ENCODE measurements around the gene SNX33. TPM values are rescaled to one million over a fixed set of nuclear protein-coding genes. Genes with fewer than 3 reads are reported as not detected.

The SNX33 gene
- total and polyA plus RNA-seq, 2 of the 13 experiments (the other 11 are each of a cell fraction or from before 2014, with no cell fraction given): 11.0 to 11.6 TPM

DNA sequence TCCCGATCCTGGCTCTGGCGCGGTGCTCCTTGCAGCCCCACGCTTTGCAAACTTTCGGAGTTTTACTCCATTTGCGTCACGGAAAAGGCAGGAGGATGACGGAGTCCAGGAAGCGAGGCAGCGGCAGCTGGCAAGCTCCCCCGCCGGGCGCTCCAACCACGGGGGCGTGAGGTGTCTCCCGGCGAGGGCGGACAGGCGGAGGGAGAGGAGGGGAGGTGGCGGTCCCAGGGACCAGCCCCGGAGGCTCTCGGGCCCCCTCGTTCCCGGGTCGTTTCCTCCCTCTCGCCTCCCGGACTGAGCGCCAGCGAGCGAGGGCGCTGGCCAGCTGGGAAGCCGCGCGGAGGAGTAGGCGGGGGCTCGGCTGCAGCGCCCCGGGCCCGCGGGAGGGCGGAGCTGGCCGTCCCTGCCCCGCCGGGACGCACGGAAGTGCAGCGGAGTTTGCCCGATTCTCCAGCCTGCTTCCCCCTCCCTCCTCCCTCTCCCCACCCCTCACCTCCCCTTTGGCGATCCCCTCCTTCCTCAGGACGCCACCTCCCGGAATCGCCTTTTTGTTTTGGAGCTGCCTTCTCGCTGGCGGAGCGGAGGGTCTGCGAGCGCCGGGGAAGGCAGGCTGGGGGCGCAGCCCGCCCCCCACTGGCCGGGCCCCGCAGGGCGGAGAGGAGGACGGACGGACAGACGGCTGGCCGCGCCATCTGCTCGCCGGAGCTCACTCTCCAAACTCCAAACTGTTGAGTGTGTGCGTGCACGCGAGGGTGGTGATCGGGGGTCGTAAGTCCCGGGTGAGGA, at the start of gene SNX33 (continued):
- TF ChIP-seq, protein P1, sequence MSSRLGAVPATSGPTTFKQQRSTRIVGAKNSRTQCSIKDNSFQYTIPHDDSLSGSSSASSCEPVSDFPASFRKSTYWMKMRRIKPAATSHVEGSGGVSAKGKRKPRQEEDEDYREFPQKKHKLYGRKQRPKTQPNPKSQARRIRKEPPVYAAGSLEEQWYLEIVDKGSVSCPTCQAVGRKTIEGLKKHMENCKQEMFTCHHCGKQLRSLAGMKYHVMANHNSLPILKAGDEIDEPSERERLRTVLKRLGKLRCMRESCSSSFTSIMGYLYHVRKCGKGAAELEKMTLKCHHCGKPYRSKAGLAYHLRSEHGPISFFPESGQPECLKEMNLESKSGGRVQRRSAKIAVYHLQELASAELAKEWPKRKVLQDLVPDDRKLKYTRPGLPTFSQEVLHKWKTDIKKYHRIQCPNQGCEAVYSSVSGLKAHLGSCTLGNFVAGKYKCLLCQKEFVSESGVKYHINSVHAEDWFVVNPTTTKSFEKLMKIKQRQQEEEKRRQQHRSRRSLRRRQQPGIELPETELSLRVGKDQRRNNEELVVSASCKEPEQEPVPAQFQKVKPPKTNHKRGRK (CRISPR knock-in tag; IDR thresholded peaks at IDR 0.05): no peak
- TF ChIP-seq IRF1 (CRISPR knock-in tag; IDR thresholded peaks at IDR 0.05; ENCODE audit: low read depth) (no peak), ZBTB1 (CRISPR knock-in tag; IDR thresholded peaks at IDR 0.05; ENCODE audit: borderline replicate concordance) (no peak), ZNF138 (CRISPR knock-in tag; IDR thresholded peaks at IDR 0.05; ENCODE audit: low read depth) (no peak), ZFP90 (CRISPR knock-in tag; IDR thresholded peaks at IDR 0.05; ENCODE audit: borderline replicate concordance) (no peak; the same call in 1 of the 2 replicates), ZNF33B (CRISPR knock-in tag; IDR thresholded peaks at IDR 0.05) (no peak), ZNF484 (CRISPR knock-in tag; IDR thresholded peaks at IDR 0.05; ENCODE audit: borderline replicate concordance, low read depth) (no peak), ZNF234 (CRISPR knock-in tag; conservative IDR thresholded peaks at IDR 0.05) (no peak), ZNF382 (CRISPR knock-in tag; IDR thresholded peaks at IDR 0.05; ENCODE audit: borderline replicate concordance) (no peak), ZNF704 (CRISPR knock-in tag; IDR thresholded peaks at IDR 0.05; ENCODE audit: borderline replicate concordance) (no peak), ZNF441 (CRISPR knock-in tag; IDR thresholded peaks at IDR 0.05; ENCODE audit: borderline replicate concordance) (peak; percentile 99), ZEB1 (IDR thresholded peaks at IDR 0.05; ENCODE audit: insufficient replicate concordance, low read depth) (no peak), RNF2 (conservative IDR thresholded peaks at IDR 0.05; ENCODE audit: low read depth) (no peak), ZNF143 (CRISPR knock-in tag; IDR thresholded peaks at IDR 0.05) (peak; percentile 45; the same call in 1 of the 2 replicates), ZNF354B (CRISPR knock-in tag; IDR thresholded peaks at IDR 0.05) (no peak), SALL1 (CRISPR knock-in tag; IDR thresholded peaks at IDR 0.05) (no peak; the same call in none of the 2 replicates)
- TF ChIP-seq, protein P2, sequence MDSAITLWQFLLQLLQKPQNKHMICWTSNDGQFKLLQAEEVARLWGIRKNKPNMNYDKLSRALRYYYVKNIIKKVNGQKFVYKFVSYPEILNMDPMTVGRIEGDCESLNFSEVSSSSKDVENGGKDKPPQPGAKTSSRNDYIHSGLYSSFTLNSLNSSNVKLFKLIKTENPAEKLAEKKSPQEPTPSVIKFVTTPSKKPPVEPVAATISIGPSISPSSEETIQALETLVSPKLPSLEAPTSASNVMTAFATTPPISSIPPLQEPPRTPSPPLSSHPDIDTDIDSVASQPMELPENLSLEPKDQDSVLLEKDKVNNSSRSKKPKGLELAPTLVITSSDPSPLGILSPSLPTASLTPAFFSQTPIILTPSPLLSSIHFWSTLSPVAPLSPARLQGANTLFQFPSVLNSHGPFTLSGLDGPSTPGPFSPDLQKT (CRISPR knock-in tag; IDR thresholded peaks at IDR 0.05; ENCODE audit: borderline replicate concordance): no peak
- TF ChIP-seq, protein P3, sequence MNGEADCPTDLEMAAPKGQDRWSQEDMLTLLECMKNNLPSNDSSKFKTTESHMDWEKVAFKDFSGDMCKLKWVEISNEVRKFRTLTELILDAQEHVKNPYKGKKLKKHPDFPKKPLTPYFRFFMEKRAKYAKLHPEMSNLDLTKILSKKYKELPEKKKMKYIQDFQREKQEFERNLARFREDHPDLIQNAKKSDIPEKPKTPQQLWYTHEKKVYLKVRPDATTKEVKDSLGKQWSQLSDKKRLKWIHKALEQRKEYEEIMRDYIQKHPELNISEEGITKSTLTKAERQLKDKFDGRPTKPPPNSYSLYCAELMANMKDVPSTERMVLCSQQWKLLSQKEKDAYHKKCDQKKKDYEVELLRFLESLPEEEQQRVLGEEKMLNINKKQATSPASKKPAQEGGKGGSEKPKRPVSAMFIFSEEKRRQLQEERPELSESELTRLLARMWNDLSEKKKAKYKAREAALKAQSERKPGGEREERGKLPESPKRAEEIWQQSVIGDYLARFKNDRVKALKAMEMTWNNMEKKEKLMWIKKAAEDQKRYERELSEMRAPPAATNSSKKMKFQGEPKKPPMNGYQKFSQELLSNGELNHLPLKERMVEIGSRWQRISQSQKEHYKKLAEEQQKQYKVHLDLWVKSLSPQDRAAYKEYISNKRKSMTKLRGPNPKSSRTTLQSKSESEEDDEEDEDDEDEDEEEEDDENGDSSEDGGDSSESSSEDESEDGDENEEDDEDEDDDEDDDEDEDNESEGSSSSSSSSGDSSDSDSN (CRISPR knock-in tag; IDR thresholded peaks at IDR 0.05): peak; percentile 86
